Ishikawa (cell line): ENCODE results near the gene EFCAB5.

Experiments used
- CEBPB ChIP-seq: IDR thresholded peaks from 2 replicates; pipeline ENCODE4 v1.6.1; 2012
- CREB1 ChIP-seq: IDR thresholded peaks from 2 replicates; pipeline ENCODE4 v1.6.1; 2012; ENCODE audit warnings: low read depth
- EGR1 ChIP-seq: IDR thresholded peaks from 2 replicates; pipeline ENCODE4 v1.6.1; 2012
- EP300 ChIP-seq: IDR thresholded peaks from 2 replicates; pipeline ENCODE4 v1.6.1; 2012; ENCODE audit warnings: borderline replicate concordance
- FOXM1 ChIP-seq: IDR thresholded peaks from 2 replicates; pipeline ENCODE4 v1.6.1; 2012; ENCODE audit warnings: low read depth, borderline replicate concordance
- MAX ChIP-seq: IDR thresholded peaks from 2 replicates; pipeline ENCODE4 v1.6.1; 2012
- NFIC ChIP-seq: IDR thresholded peaks from 2 replicates; pipeline ENCODE4 v1.6.1; 2012
- RAD21 ChIP-seq: IDR thresholded peaks from 2 replicates; pipeline ENCODE4 v1.6.1; 2012; ENCODE audit warnings: low read depth
- REST ChIP-seq: IDR thresholded peaks from 2 replicates; pipeline ENCODE4 v1.6.1; 2012; ENCODE audit warnings: low read depth, mild to moderate bottlenecking
- TAF1 ChIP-seq: IDR thresholded peaks from 2 replicates; pipeline ENCODE4 v1.6.1; 2012; ENCODE audit warnings: low read depth, mild to moderate bottlenecking
- TCF12 ChIP-seq: IDR thresholded peaks from 2 replicates; pipeline ENCODE4 v1.6.1; 2012; ENCODE audit warnings: low read depth
- TEAD4 ChIP-seq: IDR thresholded peaks from 2 replicates; pipeline ENCODE4 v1.6.1; 2012
- USF1 ChIP-seq: IDR thresholded peaks from 2 replicates; pipeline ENCODE4 v1.6.1; 2012
- YY1 ChIP-seq: IDR thresholded peaks from 2 replicates; pipeline ENCODE4 v1.6.1; 2012; ENCODE audit warnings: low read depth
- ZBTB7A ChIP-seq: IDR thresholded peaks from 2 replicates; pipeline ENCODE4 v1.6.1; 2012; ENCODE audit warnings: low read depth

EFCAB5 gene

GRCh38 chr17:30091121-30091670, 149.8 kb downstream of the EFCAB5 start:
- TF ChIP-seq RAD21 (no peak), TEAD4 (no peak), CEBPB (no peak), TAF1 (no peak), REST (no peak), YY1 (no peak), EGR1 (no peak), CREB1 (no peak), USF1 (no peak), TCF12 (no peak), MAX (no peak), FOXM1 (no peak), ZBTB7A (no peak)

GRCh38 chr17:30091771-30092170, 150.3 kb downstream of the EFCAB5 start:
- no peak for TF ChIP-seq TCF12
- TF ChIP-seq CREB1 = no peak
- TF ChIP-seq USF1 = no peak
- TF ChIP-seq EGR1 = no peak
- no peak for TF ChIP-seq REST
- no peak for TF ChIP-seq ZBTB7A
- no peak for TF ChIP-seq NFIC
- no peak for TF ChIP-seq EP300
- TF ChIP-seq TEAD4 = no peak
- no peak for TF ChIP-seq MAX
- TF ChIP-seq FOXM1 = no peak
- TF ChIP-seq YY1 = no peak
- TF ChIP-seq TAF1 = no peak

GRCh38 chr17:30092886-30093285, 151.5 kb downstream of the EFCAB5 start:
- TF ChIP-seq USF1 (no peak), CREB1 (no peak), FOXM1 (no peak), TEAD4 (no peak), TCF12 (no peak), EGR1 (no peak), ZBTB7A (no peak), REST (no peak), RAD21 (no peak), NFIC (no peak), YY1 (no peak), CEBPB (no peak), EP300 (no peak), MAX (no peak), TAF1 (no peak)
